SU-DHL-6 (cell line): ENCODE results near the gene ALPK3.

Experiments used
- H2AFZ ChIP-seq: fragments of 200-600 bp; sonication (generic); 2 replicates; pipeline ENCODE4 v1.6.1; 2014; ENCODE audit warnings: low read depth, mild to moderate bottlenecking, moderate library complexity, mixed read lengths, antibody characterized with exemption, low read length; ENCODE audit not compliant: severe bottlenecking
- H3F3A ChIP-seq: fragments of 200-600 bp; shearing (Covaris generic); 2 replicates; pipeline ENCODE4 v1.6.0; 2016; ENCODE audit warnings: antibody characterized with exemption, mild to moderate bottlenecking; ENCODE audit not compliant: insufficient read depth
- H3K27ac ChIP-seq: fragments of 200-600 bp; sonication (generic); 2 replicates; pipeline ENCODE4 v1.5.1; 2016; ENCODE audit warnings: low read depth, mild to moderate bottlenecking, low read length, moderate library complexity, mixed read lengths
- H3K27me3 ChIP-seq: fragments of 200-600 bp; sonication (generic), shearing (Covaris generic); 2 replicates; pipeline ENCODE4 v1.6.0; 2014; ENCODE audit warnings: mild to moderate bottlenecking, low read length
- H3K36me3 ChIP-seq: fragments of 200-600 bp; sonication (generic); 2 replicates; pipeline ENCODE4 v1.6.1; 2014; ENCODE audit warnings: mild to moderate bottlenecking, low read length, mixed read lengths
- H3K4me2 ChIP-seq: fragments of 300-600, 200-600 bp; shearing (Covaris generic), sonication (generic); 2 replicates; pipeline ENCODE4 v1.6.0; 2014; ENCODE audit warnings: low read length, low read depth, mild to moderate bottlenecking; ENCODE audit not compliant: poor library complexity, severe bottlenecking
- H3K4me3 ChIP-seq: fragments of 200-600 bp; sonication (generic); 2 replicates; pipeline ENCODE4 v1.5.1; 2014; ENCODE audit warnings: antibody characterized with exemption, low read length, mild to moderate bottlenecking, mixed read lengths; ENCODE audit not compliant: insufficient read depth, poor library complexity, severe bottlenecking
- H3K79me2 ChIP-seq: fragments of 200-600 bp; sonication (generic); 2 replicates; pipeline ENCODE4 v1.6.1; 2014; ENCODE audit warnings: mild to moderate bottlenecking, low read length, moderate library complexity; ENCODE audit not compliant: insufficient read depth
- H3K9ac ChIP-seq: fragments of 200-600 bp; sonication (generic); 2 replicates; pipeline ENCODE4 v1.7.0; 2014; ENCODE audit warnings: mild to moderate bottlenecking, low read length
- H3K9me2 ChIP-seq: fragments of 200-600 bp; sonication (generic); replicated peaks from 2 replicates; pipeline ENCODE4 v1.6.1; 2014; ENCODE audit warnings: low read length; ENCODE audit not compliant: insufficient read depth
- H3K9me3 ChIP-seq: fragments of 200-600 bp; sonication (generic); 2 replicates; pipeline ENCODE4 v1.6.1; 2014; ENCODE audit warnings: low read length, mixed read lengths; ENCODE audit not compliant: insufficient read depth
- H4K20me1 ChIP-seq: fragments of 200-600 bp; sonication (generic); 2 replicates; pipeline ENCODE4 v1.6.1; 2014; ENCODE audit warnings: low read depth, mild to moderate bottlenecking, antibody characterized with exemption, low read length, moderate library complexity, mixed read lengths
- CTCF ChIP-seq: fragments of 200-600 bp; sonication (generic); IDR thresholded peaks from one replicate; pipeline ENCODE4 v1.5.1; 2017; ENCODE audit warnings: antibody characterized with exemption, mild to moderate bottlenecking, low read length, moderate library complexity; ENCODE audit not compliant: insufficient read depth, poor library complexity, severe bottlenecking
- EZH2phosphoT487 ChIP-seq: fragments of 200-600 bp; sonication (generic), shearing (Covaris generic); conservative IDR thresholded peaks from 2 replicates; pipeline ENCODE4 v1.6.1; 2018; ENCODE audit warnings: mild to moderate bottlenecking, antibody characterized with exemption, low read length, moderate library complexity, mixed read lengths

ALPK3 gene

GRCh38 chr15:84799511-84800187, 17.5 kb upstream of the ALPK3 start:
- Histone ChIP-seq H3K4me2 (no peak overlapping the region), H4K20me1 (no peaks in the 10 kb centered on the region), H3K27me3 (no peaks in the 10 kb centered on the region), H2AFZ (no peak overlapping the region), H3K36me3 (peaks cover 4% of the 10 kb centered on the region; the same call in 1 of the 2 replicates), H3K4me3 (no peak overlapping the region), H3K9ac (no peak overlapping the region), H3K27ac (no peak overlapping the region), H3F3A (no peaks in the 10 kb centered on the region), H3K79me2 (no peaks in the 10 kb centered on the region), H3K9me2 (no peaks in the 10 kb centered on the region), H3K9me3 (no peaks in the 10 kb centered on the region)
- TF ChIP-seq CTCF (no peak), EZH2phosphoT487 (no peak)

DNA sequence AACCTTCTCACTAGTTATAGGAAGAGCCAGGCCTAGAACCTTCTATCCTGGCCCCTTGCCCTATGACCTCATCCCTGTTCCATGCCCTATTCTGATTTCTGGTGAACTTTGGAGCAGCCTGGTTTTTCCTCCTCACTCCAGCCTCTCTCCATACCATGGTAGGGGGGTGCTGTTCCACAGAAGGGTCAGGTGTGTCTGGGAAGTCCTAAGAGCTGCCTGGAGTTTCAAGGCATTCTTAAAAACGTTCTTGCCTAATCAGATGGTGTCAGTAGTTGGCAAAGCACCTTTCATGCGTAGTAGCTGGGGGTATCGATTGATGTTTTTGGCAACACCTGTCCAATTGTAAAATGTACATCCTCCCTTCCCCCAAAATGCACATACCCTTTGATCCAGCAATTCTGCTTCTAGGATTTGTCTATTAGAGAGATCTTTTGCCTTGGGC, 16.8 kb upstream of the ALPK3 start:
- Histone ChIP-seq H4K20me1 (no peaks in the 10 kb centered on the region), H3K27me3 (no peaks in the 10 kb centered on the region), H3K9ac (no peak overlapping the region)

DNA sequence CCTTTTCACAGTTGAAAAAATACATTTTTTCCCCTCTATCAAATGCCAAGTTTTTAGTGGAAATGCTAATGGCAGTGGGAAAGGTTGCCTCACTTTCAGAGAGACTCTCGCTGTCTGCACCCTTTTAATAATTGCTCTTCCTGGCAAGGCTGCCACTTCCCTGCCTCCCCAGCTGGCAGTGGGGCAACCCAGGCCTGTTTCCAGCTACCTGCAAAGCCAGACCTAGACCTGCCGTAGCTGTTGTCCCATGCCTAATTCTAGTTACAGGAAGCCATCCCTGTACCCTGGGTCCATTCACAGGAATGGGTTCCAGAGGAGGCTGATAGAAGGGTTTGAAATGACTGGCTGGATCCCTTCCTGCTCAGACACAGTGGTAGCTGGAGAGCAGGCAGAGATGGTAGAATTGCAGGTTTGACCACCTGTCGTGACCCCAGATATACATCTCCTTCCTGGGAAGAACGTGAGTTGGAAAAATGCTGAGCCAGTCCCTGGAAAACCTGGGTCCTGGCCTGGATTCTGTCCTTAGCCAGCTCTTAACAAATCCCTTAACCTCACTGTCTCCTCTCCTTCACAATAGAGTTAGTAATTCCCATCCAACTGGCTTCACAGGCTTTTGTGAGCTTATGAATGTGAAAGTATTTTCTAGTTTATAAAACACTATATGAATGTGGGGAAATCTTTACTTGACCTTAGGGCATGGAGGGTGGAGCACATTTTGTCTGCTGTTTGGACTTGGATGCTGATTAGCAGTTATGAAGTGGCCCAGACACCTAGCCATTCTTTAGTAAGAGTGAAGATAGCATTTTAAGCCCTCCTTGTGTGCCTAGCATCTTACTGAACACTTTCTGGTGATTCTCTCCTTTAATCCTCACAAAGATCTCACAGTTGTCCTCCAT, 12.9 kb upstream of the ALPK3 start:
- no peaks in the 10 kb centered on the region; the same call in 1 of the 2 replicates for H3K36me3 ChIP-seq
- H3K4me2 ChIP-seq = no peak overlapping the region
- H3K79me2 ChIP-seq = no peaks in the 10 kb centered on the region
- TF ChIP-seq CTCF (no peak), EZH2phosphoT487 (no peak)
- no peak overlapping the region for H3K9ac ChIP-seq
- H2AFZ ChIP-seq = no peak overlapping the region
- no peaks in the 10 kb centered on the region for H4K20me1 ChIP-seq
- H3K27ac ChIP-seq = no peak overlapping the region
- H3K9me3 ChIP-seq = no peaks in the 10 kb centered on the region
- 0 out of 2 replicates have a peak, but pooled peaks cover 4% of the 10 kb centered on the region for H3F3A ChIP-seq
- no peaks in the 10 kb centered on the region for H3K9me2 ChIP-seq
- no peaks in the 10 kb centered on the region for H3K27me3 ChIP-seq
- H3K4me3 ChIP-seq = no peak overlapping the region

More for the DNA sequence above, 16.8 kb upstream of the ALPK3 start:
- H3K4me3 ChIP-seq = no peak overlapping the region
- H3K79me2 ChIP-seq = no peaks in the 10 kb centered on the region
- no peak overlapping the region for H3K4me2 ChIP-seq
- no peak overlapping the region for H2AFZ ChIP-seq
- H3F3A ChIP-seq = 0 out of 2 replicates have a peak, but pooled peaks cover 2% of the 10 kb centered on the region
- H3K36me3 ChIP-seq = peaks cover 3% of the 10 kb centered on the region; the same call in 1 of the 2 replicates
- H3K9me3 ChIP-seq = no peaks in the 10 kb centered on the region
- H3K27ac ChIP-seq = no peak overlapping the region
- no peaks in the 10 kb centered on the region for H3K9me2 ChIP-seq
- TF ChIP-seq EZH2phosphoT487 (no peak), CTCF (no peak)
